Type B pancreatic cell (in vitro differentiated cells): ENCODE measurements around the gene CXorf38. TPM values are rescaled to one million over a fixed set of nuclear protein-coding genes. Genes with fewer than 3 reads are reported as not detected.

Source experiments
- DNase-seq: peaks from one replicate; pipeline ENCODE4 v3.0.0; 2021; ENCODE audit warnings: mixed read lengths; ENCODE audit not compliant: unreplicated experiment; ENCODE audit errors: extremely low spot score
- H3K27ac Mint-ChIP-seq: 2 replicates; pipeline ENCODE4 v1.8.0; 2021; ENCODE audit warnings: mild to moderate bottlenecking, mixed read lengths
- H3K27me3 Mint-ChIP-seq: 2 replicates; pipeline ENCODE4 v1.8.0; 2021; ENCODE audit warnings: mixed read lengths
- H3K36me3 Mint-ChIP-seq: 2 replicates; pipeline ENCODE4 v1.8.0; 2021; ENCODE audit warnings: mixed read lengths
- H3K4me1 Mint-ChIP-seq: one replicate; pipeline ENCODE4 v1.8.0; 2021; ENCODE audit warnings: mixed read lengths; ENCODE audit not compliant: unreplicated experiment
- H3K4me3 Mint-ChIP-seq: 2 replicates; pipeline ENCODE4 v1.8.0; 2021; ENCODE audit warnings: mild to moderate bottlenecking, mixed read lengths
- H3K9me3 Mint-ChIP-seq: 2 replicates; pipeline ENCODE4 v1.8.0; 2021; ENCODE audit warnings: mixed read lengths
- CTCF ChIP-seq: fragments of 200-600 bp; sonication (generic); conservative IDR thresholded peaks from 2 replicates; pipeline ENCODE4 v1.5.0; 2021; ENCODE audit warnings: antibody characterized with exemption, mild to moderate bottlenecking
- total RNA-seq: library from RNA; stranded (reverse); gene quantifications from 2 replicates; pipeline ENCODE4 v1.2.1, GENCODE V29; 2021; ENCODE audit warnings: low replicate concordance

CXorf38 gene
- total RNA-seq, 1 donor from 2014 or later, result 8.1 TPM

DNA sequence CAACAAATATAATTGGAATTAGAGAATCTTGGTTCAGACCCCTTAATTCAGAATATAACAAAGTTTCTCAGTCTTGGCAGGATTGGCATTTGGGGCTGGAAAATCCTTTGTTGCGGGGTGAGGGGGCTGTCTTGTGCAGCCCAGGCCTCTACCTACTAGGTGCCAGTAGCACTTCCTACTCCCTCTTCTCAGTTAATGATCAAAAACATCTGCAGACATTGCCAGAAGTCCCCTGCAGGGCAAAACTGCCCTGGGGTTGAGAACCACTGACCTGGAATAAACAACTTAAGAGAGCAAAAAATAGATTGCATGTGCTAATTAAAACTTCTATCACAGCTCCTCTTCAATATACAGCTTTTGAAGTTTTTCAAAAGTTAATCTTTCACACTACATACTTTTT is 36.7 kb upstream of the CXorf38 start:
- Mint-ChIP-seq H3K9me3 (no peaks in the 10 kb centered on the region), H3K27ac (no peak overlapping the region), H3K4me1 (peaks cover 14% of the 10 kb centered on the region), H3K27me3 (no peaks in the 10 kb centered on the region), H3K4me3 (no peak overlapping the region), H3K36me3 (peaks cover 8% of the 10 kb centered on the region)
- no peak for DNase-seq
- no peak for TF ChIP-seq CTCF

- H3K4me3 Mint-ChIP-seq, result no peak overlapping the region
- no peak for DNase-seq
- H3K9me3 Mint-ChIP-seq, result no peaks in the 10 kb centered on the region
- H3K27me3 Mint-ChIP-seq, result no peaks in the 10 kb centered on the region
- peaks cover 14% of the 10 kb centered on the region for H3K4me1 Mint-ChIP-seq
- H3K27ac Mint-ChIP-seq, result no peak overlapping the region
- no peak for TF ChIP-seq CTCF
- H3K36me3 Mint-ChIP-seq, result peaks cover 8% of the 10 kb centered on the region
These were observed 35.9 kb upstream of the CXorf38 start for GRCh38 chrX:40683245-40683644.

DNA sequence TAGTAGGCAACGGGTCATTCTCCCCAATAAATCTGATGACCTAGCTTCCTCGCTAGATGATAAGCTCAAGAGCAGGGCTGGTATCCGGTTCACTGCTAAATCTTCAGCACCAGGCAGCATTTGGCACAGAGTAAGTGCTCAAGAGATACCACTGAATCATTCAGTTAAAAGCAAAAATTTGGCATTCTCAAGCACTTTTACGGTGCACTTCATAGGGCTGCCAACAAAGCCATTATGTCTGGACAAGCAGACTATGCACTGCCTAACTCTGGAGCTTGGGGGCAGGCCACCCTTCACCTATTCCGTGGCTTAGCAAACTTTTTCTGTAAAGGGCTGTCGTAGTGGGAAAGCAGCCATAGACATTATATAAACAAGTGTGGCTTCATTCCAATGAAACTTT is 23.8 kb upstream of the CXorf38 start:
- no peak for TF ChIP-seq CTCF
- Mint-ChIP-seq H3K27me3 (no peaks in the 10 kb centered on the region), H3K4me1 (no peaks in the 10 kb centered on the region), H3K27ac (no peak overlapping the region), H3K36me3 (peaks cover 19% of the 10 kb centered on the region), H3K4me3 (no peak overlapping the region), H3K9me3 (no peaks in the 10 kb centered on the region)
- DNase-seq, result no peak

GRCh38 chrX:40663880-40664630 is 16.7 kb upstream of the CXorf38 start:
- Mint-ChIP-seq H3K27me3 (no peaks in the 10 kb centered on the region), H3K27ac (no peak overlapping the region), H3K4me3 (no peak overlapping the region), H3K9me3 (no peaks in the 10 kb centered on the region), H3K4me1 (no peaks in the 10 kb centered on the region), H3K36me3 (peaks cover 13% of the 10 kb centered on the region)
- no peak for DNase-seq
- TF ChIP-seq CTCF, result peak; percentile 58

DNA sequence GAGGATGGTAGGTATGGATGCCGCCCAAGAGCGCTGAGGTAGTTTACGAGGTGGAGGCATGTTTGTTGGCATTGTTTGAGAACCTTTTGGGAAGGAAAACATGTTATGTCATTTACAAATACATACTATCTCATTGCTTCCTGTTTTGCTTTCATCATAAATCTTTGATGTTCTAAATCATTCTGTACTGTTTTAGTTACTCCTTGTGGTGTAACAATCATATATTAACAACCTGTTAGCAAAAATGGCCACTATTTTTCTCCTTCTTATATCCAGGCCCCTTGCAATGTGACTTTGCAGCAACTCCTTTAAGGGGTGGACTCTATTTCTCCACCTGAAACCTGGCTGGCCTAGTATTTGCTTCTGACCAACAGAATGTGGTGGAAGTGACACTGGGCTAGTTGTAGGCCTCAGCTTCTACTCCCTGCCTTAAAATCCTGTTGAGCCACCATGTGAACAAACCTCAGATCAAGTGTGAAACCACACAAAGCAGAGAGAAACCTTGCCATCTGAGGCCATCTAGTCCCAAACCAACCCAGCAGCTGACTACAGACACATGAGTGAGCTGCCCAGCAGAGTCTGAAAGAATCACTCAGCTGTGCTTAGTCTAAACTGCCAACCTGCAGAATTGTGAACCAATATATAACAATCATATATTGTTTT is 15.8 kb upstream of the CXorf38 start:
- Mint-ChIP-seq H3K9me3 (no peaks in the 10 kb centered on the region), H3K4me3 (no peak overlapping the region), H3K27me3 (no peaks in the 10 kb centered on the region), H3K27ac (no peak overlapping the region), H3K4me1 (no peaks in the 10 kb centered on the region), H3K36me3 (peaks cover 13% of the 10 kb centered on the region)
- no peak for TF ChIP-seq CTCF
- DNase-seq, result no peak
